HepG2 (cell line): ENCODE results near the gene PRSS33. TPM values are rescaled to one million over a fixed set of nuclear protein-coding genes. Genes with fewer than 3 reads are reported as not detected.

Experiments
- ASH2L ChIP-seq: fragments of 300-600, 200-600 bp; sonication (generic); IDR thresholded peaks from 2 replicates; pipeline ENCODE4 v1.7.0; 2017; ENCODE audit warnings: low read depth, mild to moderate bottlenecking, moderate library complexity, mixed read lengths, low read length; ENCODE audit not compliant: insufficient read length
- ATF7-NPFF ChIP-seq: sonication (generic); formaldehyde crosslinking; IDR thresholded peaks from 2 replicates; pipeline ENCODE4 v1.8.1; 2023; ENCODE audit warnings: mild to moderate bottlenecking, low read depth, missing genetic modification reagents, moderate library complexity
- ATRX ChIP-seq: sonication (generic); formaldehyde crosslinking; IDR thresholded peaks from 2 replicates; pipeline ENCODE4 v1.4.0; 2020; ENCODE audit warnings: missing genetic modification reagents, borderline replicate concordance
- CEBPZ ChIP-seq: IDR thresholded peaks from 2 replicates; pipeline ENCODE4 v1.6.1; 2012; ENCODE audit warnings: low read length, improper control_type of control experiment
- GTF2F1 ChIP-seq: fragments of 150-350 bp; IDR thresholded peaks from 2 replicates; pipeline ENCODE4 v1.6.1; 2014; ENCODE audit warnings: low read length
- HMG20B ChIP-seq: conservative IDR thresholded peaks from 2 replicates; pipeline ENCODE4 v1.6.1; 2016; ENCODE audit warnings: missing genetic modification reagents, missing compliant biosample characterization
- HOXA3 ChIP-seq: sonication (generic); formaldehyde crosslinking; IDR thresholded peaks from 2 replicates; pipeline ENCODE4 v1.5.0; 2020; ENCODE audit warnings: missing genetic modification reagents
- NFKBIZ ChIP-seq: IDR thresholded peaks from 2 replicates; pipeline ENCODE4 v1.6.1; 2018; ENCODE audit warnings: missing genetic modification reagents, missing compliant biosample characterization
- NPAS2 ChIP-seq: sonication (generic); formaldehyde crosslinking; IDR thresholded peaks from 2 replicates; pipeline ENCODE4 v1.8.0; 2022; ENCODE audit warnings: mild to moderate bottlenecking, missing genetic modification reagents, borderline replicate concordance
- RNF2 ChIP-seq: fragments of 450-650 bp; conservative IDR thresholded peaks from 2 replicates; pipeline ENCODE4 v1.6.1; 2016; ENCODE audit warnings: low read depth
- THRA ChIP-seq: sonication (generic); formaldehyde crosslinking; IDR thresholded peaks from 2 replicates; pipeline ENCODE4 v1.4.0; 2020; ENCODE audit warnings: missing genetic modification reagents, borderline replicate concordance
- ZNF143 ChIP-seq: sonication (generic); formaldehyde crosslinking; IDR thresholded peaks from 2 replicates; pipeline ENCODE4 v1.4.0; 2020; ENCODE audit warnings: missing genetic modification reagents
- ZNF264 ChIP-seq: sonication (generic); formaldehyde crosslinking; IDR thresholded peaks from 2 replicates; pipeline ENCODE4 v1.4.0; 2020; ENCODE audit warnings: missing genetic modification reagents
- ZNF460 ChIP-seq: sonication (generic); formaldehyde crosslinking; IDR thresholded peaks from 2 replicates; pipeline ENCODE4 v1.5.1; 2020; ENCODE audit warnings: missing genetic modification reagents, mild to moderate bottlenecking, borderline replicate concordance
- ZNF512 ChIP-seq: sonication (generic); formaldehyde crosslinking; IDR thresholded peaks from 2 replicates; pipeline ENCODE4 v1.4.0; 2020; ENCODE audit warnings: mild to moderate bottlenecking, missing genetic modification reagents
- ZNF546 ChIP-seq: sonication (generic); formaldehyde crosslinking; conservative IDR thresholded peaks from 2 replicates; pipeline ENCODE4 v1.8.1; 2023; ENCODE audit warnings: mild to moderate bottlenecking, missing genetic modification reagents
- ZNF589 ChIP-seq: sonication (generic); formaldehyde crosslinking; conservative IDR thresholded peaks from 2 replicates; pipeline ENCODE4 v1.8.0; 2022; ENCODE audit warnings: mild to moderate bottlenecking, moderate library complexity, missing genetic modification reagents
- ZNF619 ChIP-seq: sonication (generic); formaldehyde crosslinking; IDR thresholded peaks from 2 replicates; pipeline ENCODE4 v1.4.0; 2020; ENCODE audit warnings: mild to moderate bottlenecking, missing genetic modification reagents
- ZNF652 ChIP-seq: IDR thresholded peaks from 2 replicates; pipeline ENCODE4 v1.6.1; 2016; ENCODE audit warnings: low read depth, borderline replicate concordance
- ZNF788 ChIP-seq: sonication (generic); formaldehyde crosslinking; IDR thresholded peaks from 2 replicates; pipeline ENCODE4 v1.5.0; 2020; ENCODE audit warnings: mild to moderate bottlenecking, missing genetic modification reagents, borderline replicate concordance
- ZNF883 ChIP-seq: sonication (generic); formaldehyde crosslinking; IDR thresholded peaks from 2 replicates; pipeline ENCODE4 v1.5.1; 2020; ENCODE audit warnings: mild to moderate bottlenecking, missing genetic modification reagents; ENCODE audit errors: not compliant biosample characterization
- ZSCAN5A ChIP-seq: sonication (generic); formaldehyde crosslinking; IDR thresholded peaks from 2 replicates; pipeline ENCODE4 v1.8.0; 2022; ENCODE audit warnings: mild to moderate bottlenecking, missing genetic modification reagents, borderline replicate concordance
- polyA plus RNA-seq, 8 experiments: library from polyadenylated mRNA; depleted of rRNA in 3 of 8; stranded (reverse) in 7 of 8; unstranded in 1 of 8; fragments of >200 nt; fragmentation: Illumina TruSeq in 4 of 8; extraction: Trizol in 4 of 8; gene quantifications; 2 replicates each; pipeline versions ENCODE4 v1.2.1 to v1.2.3, GENCODE V29; 2011 to 2016; ENCODE audit warnings: low read depth in 4 of 8, missing spikeins in 1 of 8, mixed read lengths in 1 of 8; ENCODE audit not compliant: insufficient read depth in 1 of 8
- total RNA-seq, 5 experiments: library from RNA; depleted of rRNA; stranded (reverse); fragments of >200 nt; fragmentation: Illumina TruSeq; extraction: Trizol; gene quantifications; 2 replicates each; pipeline ENCODE4 v1.2.3, GENCODE V29; 2016; ENCODE audit warnings: low read depth in 1 of 5

The PRSS33 gene
- total and polyA plus RNA-seq, 2 of the 13 experiments (the other 11 are each of a cell fraction or from before 2014, with no cell fraction given): not detected

- no peak for TF ChIP-seq CEBPZ
- peak; percentile 22 for TF ChIP-seq ZNF788 (CRISPR knock-in tag)
- no peak for TF ChIP-seq ZNF652
- TF ChIP-seq HMG20B (CRISPR knock-in tag): no peak
- TF ChIP-seq NFKBIZ: peak; percentile 56
- TF ChIP-seq ZNF143 (CRISPR knock-in tag): peak; percentile 95
- TF ChIP-seq ZNF460 (CRISPR knock-in tag): no peak; the same call in 1 of the 2 replicates
- TF ChIP-seq GTF2F1: no peak
- TF ChIP-seq ZNF512 (CRISPR knock-in tag): no peak
- TF ChIP-seq ZSCAN5A: no peak
- peak; percentile 79 for TF ChIP-seq ZNF264 (CRISPR knock-in tag)
- TF ChIP-seq ZNF619 (CRISPR knock-in tag): no peak
- TF ChIP-seq ASH2L: peak; percentile 83
- TF ChIP-seq ATRX (CRISPR knock-in tag): no peak
- peak; percentile 96 for TF ChIP-seq RNF2
- TF ChIP-seq ZNF883 (CRISPR knock-in tag): peak; percentile 83
- TF ChIP-seq ZNF589 (CRISPR knock-in tag): 0 out of 2 replicates have a peak, but pooled peaks have one; percentile 28
- TF ChIP-seq NPAS2 (CRISPR knock-in tag): no peak
- TF ChIP-seq HOXA3: peak; percentile 95
- TF ChIP-seq ATF7-NPFF: peak; percentile 65
- TF ChIP-seq ZNF546 (CRISPR knock-in tag): 0 out of 2 replicates have a peak, but pooled peaks have one; percentile 14
- no peak for TF ChIP-seq THRA (CRISPR knock-in tag)
Measured at GRCh38 chr16:2752035-2752849, 35.1 kb downstream of the PRSS33 start, which contains the start of gene SRRM2 (continued).
